H9 (cell line): ENCODE results near the gene MEA1. TPM values are rescaled to one million over a fixed set of nuclear protein-coding genes. Genes with fewer than 3 reads are reported as not detected.

Experiments
- DNase-seq: peaks from one replicate; pipeline ENCODE4 v3.0.0-alpha.2; 2017
- H2AFZ ChIP-seq: one replicate; pipeline ENCODE4 v1.6.1; 2013; ENCODE audit warnings: mild to moderate bottlenecking, low read length, control low read depth, moderate library complexity
- H2AK5ac ChIP-seq: 2 replicates; pipeline ENCODE4 v1.6.1; 2013; ENCODE audit warnings: low read length, control low read depth, mixed read lengths; ENCODE audit not compliant: insufficient read length
- H2BK120ac ChIP-seq: one replicate; pipeline ENCODE4 v1.6.1; 2013; ENCODE audit warnings: low read depth, mild to moderate bottlenecking, low read length, control low read depth, inconsistent platforms; ENCODE audit not compliant: poor library complexity, severe bottlenecking
- H2BK12ac ChIP-seq: 2 replicates; pipeline ENCODE4 v1.6.1; 2013; ENCODE audit warnings: low read length, control low read depth, mixed read lengths, low read depth; ENCODE audit not compliant: insufficient read length
- H2BK15ac ChIP-seq: 2 replicates; pipeline ENCODE4 v1.6.1; 2013; ENCODE audit warnings: low read depth, low read length, control low read depth
- H2BK20ac ChIP-seq: one replicate; pipeline ENCODE4 v1.6.1; 2013; ENCODE audit warnings: low read depth, mild to moderate bottlenecking, low read length, control low read depth, inconsistent platforms; ENCODE audit not compliant: poor library complexity, severe bottlenecking
- H2BK5ac ChIP-seq: 2 replicates; pipeline ENCODE4 v1.6.1; 2013; ENCODE audit warnings: low read length, control low read depth, mixed read lengths; ENCODE audit not compliant: insufficient read length
- H3K14ac ChIP-seq: 2 replicates; pipeline ENCODE4 v1.6.1; 2013; ENCODE audit warnings: low read length, control low read depth; ENCODE audit not compliant: insufficient read depth
- H3K18ac ChIP-seq: 2 replicates; pipeline ENCODE4 v1.6.1; 2013; ENCODE audit warnings: low read depth, mild to moderate bottlenecking, mixed read lengths, low read length, control low read depth; ENCODE audit not compliant: insufficient read length
- H3K23ac ChIP-seq: 2 replicates; pipeline ENCODE4 v1.6.1; 2013; ENCODE audit warnings: low read length, control low read depth, mixed read lengths, low read depth; ENCODE audit not compliant: insufficient read length
- H3K23me2 ChIP-seq: 2 replicates; pipeline ENCODE4 v1.6.1; 2013; ENCODE audit warnings: low read depth, mild to moderate bottlenecking, mixed read lengths, low read length, control low read depth; ENCODE audit not compliant: insufficient read length, poor library complexity, severe bottlenecking
- H3K27ac ChIP-seq: 2 replicates; pipeline ENCODE4 v1.5.1; 2013; ENCODE audit warnings: low read length, control low read depth, mixed read lengths, low read depth; ENCODE audit not compliant: insufficient read length
- H3K27me3 ChIP-seq: 2 replicates; pipeline ENCODE4 v1.6.1; 2013; ENCODE audit warnings: low read length, control low read depth, inconsistent platforms; ENCODE audit not compliant: insufficient read depth
- H3K4ac ChIP-seq: 2 replicates; pipeline ENCODE4 v1.6.1; 2013; ENCODE audit warnings: low read depth, mild to moderate bottlenecking, control low read depth, inconsistent platforms, low read length, moderate library complexity
- H3K4me1 ChIP-seq: 2 replicates; pipeline ENCODE4 v1.6.1; 2013; ENCODE audit warnings: low read length, control low read depth, inconsistent platforms; ENCODE audit not compliant: insufficient read depth
- H3K4me2 ChIP-seq: 2 replicates; pipeline ENCODE4 v1.6.1; 2013; ENCODE audit warnings: low read length, control low read depth, mixed read lengths; ENCODE audit not compliant: insufficient read length, insufficient read depth
- H3K56ac ChIP-seq: 2 replicates; pipeline ENCODE4 v1.6.1; 2013; ENCODE audit warnings: low read depth, mild to moderate bottlenecking, mixed read lengths, low read length, control low read depth; ENCODE audit not compliant: insufficient read length
- H3K79me1 ChIP-seq: 2 replicates; pipeline ENCODE4 v1.6.1; 2013; ENCODE audit warnings: low read depth, mild to moderate bottlenecking, moderate library complexity, low read length, control low read depth, inconsistent platforms; ENCODE audit not compliant: insufficient read depth, poor library complexity, severe bottlenecking
- H3K79me2 ChIP-seq: 2 replicates; pipeline ENCODE4 v1.6.1; 2013; ENCODE audit warnings: low read length, control low read depth, inconsistent platforms; ENCODE audit not compliant: insufficient read depth
- H3K9ac ChIP-seq: 2 replicates; pipeline ENCODE4 v1.6.1; 2013; ENCODE audit warnings: low read length, control low read depth, mixed read lengths; ENCODE audit not compliant: insufficient read length; ENCODE audit errors: extremely low read depth
- H3K9me3 ChIP-seq: one replicate; pipeline ENCODE4 v1.6.1; 2013; ENCODE audit warnings: low read depth, low read length, inconsistent platforms; ENCODE audit not compliant: control insufficient read depth
- H3T11ph ChIP-seq: one replicate; pipeline ENCODE4 v1.6.1; 2013; ENCODE audit warnings: mild to moderate bottlenecking, low read length, control low read depth, inconsistent platforms
- H4K20me1 ChIP-seq: one replicate; pipeline ENCODE4 v1.6.1; 2013; ENCODE audit not compliant: control insufficient read depth, insufficient read length, insufficient read depth
- H4K5ac ChIP-seq: 2 replicates; pipeline ENCODE4 v1.6.1; 2013; ENCODE audit warnings: low read depth, mild to moderate bottlenecking, mixed read lengths, low read length, control low read depth; ENCODE audit not compliant: insufficient read length
- H4K8ac ChIP-seq: replicated peaks from 2 replicates; pipeline ENCODE4 v1.6.1; 2013; ENCODE audit warnings: low read length, control low read depth, mixed read lengths, low read depth; ENCODE audit not compliant: insufficient read length
- H4K91ac ChIP-seq: 2 replicates; pipeline ENCODE4 v1.6.1; 2013; ENCODE audit warnings: low read depth, mild to moderate bottlenecking, moderate library complexity, mixed read lengths, low read length, control low read depth; ENCODE audit not compliant: insufficient read length
- H3K27ac Mint-ChIP-seq, 3 experiments: 2 replicates in 2 of 3; 3 replicates in 1 of 3; pipeline ENCODE4 v1.8.0; 2020 to 2021; ENCODE audit warnings: mixed read lengths in 3 of 3, mild to moderate bottlenecking in 1 of 3, moderate library complexity in 1 of 3
- H3K27me3 Mint-ChIP-seq: 2 replicates; pipeline ENCODE4 v1.8.0; 2021; ENCODE audit warnings: low read depth, mild to moderate bottlenecking, moderate library complexity, mixed read lengths
- H3K36me3 Mint-ChIP-seq, 3 experiments: 2 replicates in 2 of 3; 3 replicates in 1 of 3; pipeline ENCODE4 v1.8.0; 2020 to 2021; ENCODE audit warnings: low read depth in 3 of 3, mixed read lengths in 3 of 3; ENCODE audit not compliant: insufficient read depth in 1 of 3
- H3K4me1 Mint-ChIP-seq, 2 experiments: 2 replicates each; pipeline ENCODE4 v1.8.0; 2020; ENCODE audit warnings: mixed read lengths in 2 of 2
- H3K4me3 Mint-ChIP-seq, 2 experiments: 2 replicates in 1 of 2; 3 replicates in 1 of 2; pipeline ENCODE4 v1.8.0; 2020 to 2021; ENCODE audit warnings: mild to moderate bottlenecking in 2 of 2, mixed read lengths in 2 of 2, moderate library complexity in 1 of 2
- H3K9me3 Mint-ChIP-seq, 2 experiments: 2 replicates in 1 of 2; 3 replicates in 1 of 2; pipeline ENCODE4 v1.8.0; 2020; ENCODE audit warnings: mild to moderate bottlenecking in 2 of 2, mixed read lengths in 2 of 2, moderate library complexity in 1 of 2
- WGBS: extraction: QIAGEN DNeasy Blood & Tissue Kit; methylation state at CpG from one replicate; pipeline ENCODE4 v1.1.7; 2013; ENCODE audit warnings: missing lambda C conversion rate, low lambda C conversion rate, mixed read lengths; ENCODE audit not compliant: insufficient read length; ENCODE audit errors: extremely low coverage; 5-methylcytosine and 5-hydroxymethylcytosine counted together
- total RNA-seq: library from RNA; stranded (reverse); gene quantifications from 2 replicates; pipeline ENCODE4 v1.2.1, GENCODE V29; 2021
- TF ChIP-seq, protein P1 (sequence below): fragments of 200-600 bp; sonication (generic); conservative IDR thresholded peaks from 3 replicates; pipeline ENCODE4 v1.8.0; 2021; ENCODE audit warnings: antibody characterized with exemption, mild to moderate bottlenecking

Gene MEA1
- total RNA-seq, 1 experiment from 2014 or later = 113 TPM

DNA sequence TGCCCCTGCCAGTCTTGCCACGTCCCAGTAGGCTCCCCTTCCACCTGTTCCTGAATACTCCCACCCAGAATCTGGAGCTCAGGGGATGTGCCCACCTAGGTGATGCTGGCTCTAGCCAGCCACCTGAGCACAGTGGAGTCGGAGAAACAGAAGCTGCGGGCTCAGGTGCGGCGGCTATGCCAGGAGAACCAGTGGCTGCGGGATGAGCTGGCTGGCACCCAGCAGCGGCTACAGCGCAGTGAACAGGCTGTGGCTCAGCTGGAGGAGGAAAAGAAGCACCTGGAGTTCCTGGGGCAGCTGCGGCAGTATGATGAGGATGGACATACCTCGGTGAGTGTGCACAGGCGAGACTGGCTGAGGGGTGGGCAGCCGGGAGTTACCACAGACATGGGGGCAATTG is 49.1 kb upstream of the MEA1 start:
- H2BK15ac ChIP-seq = no peak overlapping the region
- no peak overlapping the region for H3K4me2 ChIP-seq
- Mint-ChIP-seq H3K36me3 (peaks cover 8 to 26% (median 17%) of the 10 kb centered on the region in 3 experiments; a peak in 6 of 7 replicates), H3K9me3 (no peaks in the 10 kb centered on the region), H3K27ac (no peak overlapping the region), H3K4me3 (no peak overlapping the region), H3K4me1 (peaks cover 16 to 22% of the 10 kb centered on the region in 2 experiments), H3K27me3 (no peaks in the 10 kb centered on the region)
- no peak overlapping the region for H4K5ac ChIP-seq
- H4K91ac ChIP-seq = no peak overlapping the region
- no peaks in the 10 kb centered on the region for H3K23me2 ChIP-seq
- no peaks in the 10 kb centered on the region for H3K27me3 ChIP-seq
- WGBS = no CpG with 5 or more reads among the region's 12 CpGs
- H3K4ac ChIP-seq = no peak overlapping the region
- H3K27ac ChIP-seq = no peak overlapping the region
- H2AFZ ChIP-seq = no peak overlapping the region
- H3K4me1 ChIP-seq = 0 out of 2 replicates have a peak, but pooled peaks cover 4% of the 10 kb centered on the region
- H3K9ac ChIP-seq = no peak overlapping the region
- TF ChIP-seq, protein P1, sequence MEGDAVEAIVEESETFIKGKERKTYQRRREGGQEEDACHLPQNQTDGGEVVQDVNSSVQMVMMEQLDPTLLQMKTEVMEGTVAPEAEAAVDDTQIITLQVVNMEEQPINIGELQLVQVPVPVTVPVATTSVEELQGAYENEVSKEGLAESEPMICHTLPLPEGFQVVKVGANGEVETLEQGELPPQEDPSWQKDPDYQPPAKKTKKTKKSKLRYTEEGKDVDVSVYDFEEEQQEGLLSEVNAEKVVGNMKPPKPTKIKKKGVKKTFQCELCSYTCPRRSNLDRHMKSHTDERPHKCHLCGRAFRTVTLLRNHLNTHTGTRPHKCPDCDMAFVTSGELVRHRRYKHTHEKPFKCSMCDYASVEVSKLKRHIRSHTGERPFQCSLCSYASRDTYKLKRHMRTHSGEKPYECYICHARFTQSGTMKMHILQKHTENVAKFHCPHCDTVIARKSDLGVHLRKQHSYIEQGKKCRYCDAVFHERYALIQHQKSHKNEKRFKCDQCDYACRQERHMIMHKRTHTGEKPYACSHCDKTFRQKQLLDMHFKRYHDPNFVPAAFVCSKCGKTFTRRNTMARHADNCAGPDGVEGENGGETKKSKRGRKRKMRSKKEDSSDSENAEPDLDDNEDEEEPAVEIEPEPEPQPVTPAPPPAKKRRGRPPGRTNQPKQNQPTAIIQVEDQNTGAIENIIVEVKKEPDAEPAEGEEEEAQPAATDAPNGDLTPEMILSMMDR = no peak
- no peak overlapping the region for H4K8ac ChIP-seq
- H3K9me3 ChIP-seq = no peaks in the 10 kb centered on the region
- peaks cover 9% of the 10 kb centered on the region; the same call in 1 of the 2 replicates for H3K79me2 ChIP-seq
- no peak overlapping the region for H2BK12ac ChIP-seq
- peaks cover 3% of the 10 kb centered on the region for H3K79me1 ChIP-seq
- H2BK120ac ChIP-seq = no peak overlapping the region
- no peak overlapping the region for H3K14ac ChIP-seq
- H3K18ac ChIP-seq = no peak overlapping the region
- H3K23ac ChIP-seq = no peak overlapping the region
- H4K20me1 ChIP-seq = no peaks in the 10 kb centered on the region
- H3T11ph ChIP-seq = no peak overlapping the region
- DNase-seq = no peak
- no peak overlapping the region for H2AK5ac ChIP-seq
- no peak overlapping the region for H3K56ac ChIP-seq
- H2BK5ac ChIP-seq = no peak overlapping the region
- no peak overlapping the region for H2BK20ac ChIP-seq
